ENCODE data around the gene RING1. TPM values are rescaled to one million over a fixed set of nuclear protein-coding genes. Genes with fewer than 3 reads are reported as not detected.

The RING1 gene
- total RNA-seq, 1 donor from 2014 or later = 12.1 TPM

GRCh38 chr6:33206027-33206863, 2.1 kb upstream of the RING1 start:
- peak overlapping the region; percentile 93 for H3K4me3 ChIP-seq
- TF ChIP-seq CTCF (IDR thresholded peaks at IDR 0.05) = no peak
- TF ChIP-seq EZH2 (IDR thresholded peaks at IDR 0.05) = no peak
- TF ChIP-seq EZH2phosphoT487 (IDR thresholded peaks at IDR 0.05) = no peak

GRCh38 chr6:33206864-33207551, 1.3 kb upstream of the RING1 start:
- TF ChIP-seq EZH2 (IDR thresholded peaks at IDR 0.05) (no peak), CTCF (IDR thresholded peaks at IDR 0.05) (no peak), EZH2phosphoT487 (IDR thresholded peaks at IDR 0.05) (no peak)
- Histone ChIP-seq H3K79me2 (ENCODE audit: low read depth) (peaks cover 26% of the 10 kb centered on the region), H2AFZ (replicated peaks) (no peak overlapping the region), H3K27me3 (peaks cover 20% of the 10 kb centered on the region), H3K27ac (no peak overlapping the region), H3K4me2 (peak overlapping the region; percentile 94), H3K9ac (peak overlapping the region; percentile 65), H4K20me1 (ENCODE audit: low read depth) (peaks cover 54% of the 10 kb centered on the region), H3K4me1 (peaks cover 36% of the 10 kb centered on the region), H3K36me3 (no peaks in the 10 kb centered on the region), H3F3A (ENCODE audit: low read depth) (peaks cover 55% of the 10 kb centered on the region), H3K9me3 (ENCODE audit: low read depth) (no peaks in the 10 kb centered on the region), H3K4me3 (peak overlapping the region; percentile 93)
- H3K27ac Mint-ChIP-seq = peak overlapping the region; percentile 100
- DNase-seq (ENCODE audit: low spot score) = peak; percentile 92
- peak overlapping the region; percentile 99 for H3K4me3 Mint-ChIP-seq
- peaks cover 68% of the 10 kb centered on the region for H3K4me1 Mint-ChIP-seq
- H3K9me3 Mint-ChIP-seq = no peaks in the 10 kb centered on the region
- peaks cover 13% of the 10 kb centered on the region for H3K27me3 Mint-ChIP-seq (ENCODE audit: insufficient read depth, low read depth)
- peaks cover 35% of the 10 kb centered on the region for H3K36me3 Mint-ChIP-seq

More at GRCh38 chr6:33206027-33206863, 2.1 kb upstream of the RING1 start:
- no peak overlapping the region for H2AFZ ChIP-seq (replicated peaks)
- H3K4me3 Mint-ChIP-seq = peak overlapping the region; percentile 99
- H3K36me3 Mint-ChIP-seq = peaks cover 39% of the 10 kb centered on the region
- no peak overlapping the region for H3K9ac ChIP-seq
- peaks cover 17% of the 10 kb centered on the region for H3K27me3 Mint-ChIP-seq (ENCODE audit: insufficient read depth, low read depth)
- H3K79me2 ChIP-seq (ENCODE audit: low read depth) = peaks cover 33% of the 10 kb centered on the region
- no peaks in the 10 kb centered on the region for H3K9me3 Mint-ChIP-seq
- H3K9me3 ChIP-seq (ENCODE audit: low read depth) = no peaks in the 10 kb centered on the region
- no peaks in the 10 kb centered on the region for H3K36me3 ChIP-seq
- no peak overlapping the region for H3K27ac ChIP-seq
- peaks cover 55% of the 10 kb centered on the region for H4K20me1 ChIP-seq (ENCODE audit: low read depth)
- H3F3A ChIP-seq (ENCODE audit: low read depth) = peaks cover 59% of the 10 kb centered on the region
- H3K27ac Mint-ChIP-seq = peak overlapping the region; percentile 100
- peaks cover 71% of the 10 kb centered on the region for H3K4me1 Mint-ChIP-seq
- H3K27me3 ChIP-seq = peaks cover 12% of the 10 kb centered on the region
- peaks cover 43% of the 10 kb centered on the region for H3K4me1 ChIP-seq
- no peak for DNase-seq (ENCODE audit: low spot score)
- peak overlapping the region; percentile 94 for H3K4me2 ChIP-seq

GRCh38 chr6:33207552-33208090, 679 bp upstream of the RING1 start:
- Histone ChIP-seq H3K27ac (no peak overlapping the region), H3K9me3 (ENCODE audit: low read depth) (no peaks in the 10 kb centered on the region), H3K36me3 (no peaks in the 10 kb centered on the region), H3K4me3 (peak overlapping the region; percentile 93), H3K4me2 (peak overlapping the region; percentile 94), H3K4me1 (peaks cover 39% of the 10 kb centered on the region), H2AFZ (replicated peaks) (peak overlapping the region; percentile 46), H3F3A (ENCODE audit: low read depth) (peaks cover 57% of the 10 kb centered on the region), H4K20me1 (ENCODE audit: low read depth) (peaks cover 54% of the 10 kb centered on the region), H3K79me2 (ENCODE audit: low read depth) (peaks cover 20% of the 10 kb centered on the region), H3K9ac (peak overlapping the region; percentile 65), H3K27me3 (peaks cover 26% of the 10 kb centered on the region)
- Mint-ChIP-seq H3K27me3 (ENCODE audit: insufficient read depth, low read depth) (peaks cover 13% of the 10 kb centered on the region), H3K4me3 (peak overlapping the region; percentile 99), H3K4me1 (peaks cover 68% of the 10 kb centered on the region), H3K27ac (peak overlapping the region; percentile 99), H3K9me3 (no peaks in the 10 kb centered on the region), H3K36me3 (peaks cover 29% of the 10 kb centered on the region)
- DNase-seq (ENCODE audit: low spot score) = peak; percentile 74
- TF ChIP-seq CTCF (IDR thresholded peaks at IDR 0.05) (no peak), EZH2phosphoT487 (IDR thresholded peaks at IDR 0.05) (peak; percentile 15), EZH2 (IDR thresholded peaks at IDR 0.05) (peak; percentile 15)

Data from neural progenitor cell (in vitro differentiated cells).